ENCODE measurements around the gene CALM3. TPM values are rescaled to one million over a fixed set of nuclear protein-coding genes. Genes with fewer than 3 reads are reported as not detected.

CALM3 gene
- total RNA-seq, 1 donor from 2014 or later: 335 TPM

DNA sequence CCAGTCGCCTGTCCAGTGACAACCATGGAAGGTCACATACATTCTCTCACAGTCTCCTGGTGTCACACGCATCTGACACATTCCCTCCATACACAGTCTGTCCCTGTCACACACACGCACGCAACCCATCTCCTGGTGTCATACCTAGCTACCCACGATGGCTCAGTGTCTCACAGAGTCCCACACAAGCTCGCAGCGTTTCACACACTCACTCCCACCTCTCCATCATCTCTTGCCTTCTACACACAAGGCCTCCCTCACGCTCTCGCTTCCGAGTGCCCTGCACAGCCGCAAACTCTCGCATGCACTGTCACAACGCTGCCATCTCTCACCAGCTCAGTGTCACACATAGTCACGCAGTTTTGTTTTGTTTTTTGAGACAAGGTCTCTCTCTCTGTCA, 36.1 kb downstream of the CALM3 start:
- Mint-ChIP-seq H3K9me3 (no peaks in the 10 kb centered on the region), H3K27me3 (peaks cover 41% of the 10 kb centered on the region), H3K36me3 (no peaks in the 10 kb centered on the region), H3K4me1 (ENCODE audit: unreplicated experiment) (peaks cover 15% of the 10 kb centered on the region), H3K27ac (no peak overlapping the region), H3K4me3 (no peak overlapping the region)
- no peak for DNase-seq (ENCODE audit: extremely low spot score, unreplicated experiment)
- TF ChIP-seq, protein P1, sequence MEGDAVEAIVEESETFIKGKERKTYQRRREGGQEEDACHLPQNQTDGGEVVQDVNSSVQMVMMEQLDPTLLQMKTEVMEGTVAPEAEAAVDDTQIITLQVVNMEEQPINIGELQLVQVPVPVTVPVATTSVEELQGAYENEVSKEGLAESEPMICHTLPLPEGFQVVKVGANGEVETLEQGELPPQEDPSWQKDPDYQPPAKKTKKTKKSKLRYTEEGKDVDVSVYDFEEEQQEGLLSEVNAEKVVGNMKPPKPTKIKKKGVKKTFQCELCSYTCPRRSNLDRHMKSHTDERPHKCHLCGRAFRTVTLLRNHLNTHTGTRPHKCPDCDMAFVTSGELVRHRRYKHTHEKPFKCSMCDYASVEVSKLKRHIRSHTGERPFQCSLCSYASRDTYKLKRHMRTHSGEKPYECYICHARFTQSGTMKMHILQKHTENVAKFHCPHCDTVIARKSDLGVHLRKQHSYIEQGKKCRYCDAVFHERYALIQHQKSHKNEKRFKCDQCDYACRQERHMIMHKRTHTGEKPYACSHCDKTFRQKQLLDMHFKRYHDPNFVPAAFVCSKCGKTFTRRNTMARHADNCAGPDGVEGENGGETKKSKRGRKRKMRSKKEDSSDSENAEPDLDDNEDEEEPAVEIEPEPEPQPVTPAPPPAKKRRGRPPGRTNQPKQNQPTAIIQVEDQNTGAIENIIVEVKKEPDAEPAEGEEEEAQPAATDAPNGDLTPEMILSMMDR (conservative IDR thresholded peaks at IDR 0.05): no peak

DNA sequence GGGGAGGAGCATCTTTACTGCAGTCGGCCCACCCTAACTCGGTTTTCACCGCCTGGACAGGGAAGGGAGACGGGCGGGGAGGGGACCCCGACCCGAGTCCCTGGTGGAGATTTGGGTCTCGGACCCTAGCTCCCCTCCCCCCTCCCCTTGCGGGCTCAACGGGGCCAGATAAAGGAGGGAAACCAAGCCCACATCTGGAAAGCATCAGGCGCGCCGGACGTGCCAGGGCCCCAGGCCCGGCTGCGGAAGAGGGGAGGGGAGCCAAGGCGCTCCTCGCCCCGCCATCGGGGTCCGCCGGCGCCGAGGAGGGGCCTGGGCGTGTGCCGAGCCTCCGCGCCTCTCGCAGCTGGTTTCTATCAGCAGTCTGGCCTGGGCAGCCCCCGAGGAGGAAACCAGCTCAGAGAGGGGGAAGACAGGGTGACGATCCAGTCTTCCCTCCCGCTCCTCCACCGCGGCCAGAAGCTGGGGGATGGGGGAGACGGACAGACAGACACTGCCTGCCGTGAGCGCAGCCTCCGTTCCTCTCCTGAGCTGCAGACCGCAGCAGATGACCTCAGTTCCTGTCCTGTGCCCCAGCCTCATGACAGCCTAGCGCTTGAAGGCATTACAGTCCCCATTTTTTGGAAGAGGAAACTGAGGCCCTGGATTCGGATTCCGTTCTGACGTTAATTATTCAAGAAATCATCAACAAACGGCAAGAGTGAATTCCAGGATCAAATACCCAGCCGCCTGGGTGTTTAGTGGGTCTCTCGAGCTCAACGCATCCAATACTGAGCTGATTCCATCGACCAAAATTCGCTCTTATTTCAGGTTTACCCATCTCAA, 38.4 kb downstream of the CALM3 start:
- no peak overlapping the region for H3K4me3 Mint-ChIP-seq
- H3K9me3 Mint-ChIP-seq: no peaks in the 10 kb centered on the region
- H3K36me3 Mint-ChIP-seq: no peaks in the 10 kb centered on the region
- peaks cover 41% of the 10 kb centered on the region for H3K27me3 Mint-ChIP-seq
- H3K27ac Mint-ChIP-seq: no peak overlapping the region
- peak; percentile 88 for DNase-seq (ENCODE audit: extremely low spot score, unreplicated experiment)
- peaks cover 5% of the 10 kb centered on the region for H3K4me1 Mint-ChIP-seq (ENCODE audit: unreplicated experiment)
- TF ChIP-seq, protein P1 (conservative IDR thresholded peaks at IDR 0.05): no peak

DNA sequence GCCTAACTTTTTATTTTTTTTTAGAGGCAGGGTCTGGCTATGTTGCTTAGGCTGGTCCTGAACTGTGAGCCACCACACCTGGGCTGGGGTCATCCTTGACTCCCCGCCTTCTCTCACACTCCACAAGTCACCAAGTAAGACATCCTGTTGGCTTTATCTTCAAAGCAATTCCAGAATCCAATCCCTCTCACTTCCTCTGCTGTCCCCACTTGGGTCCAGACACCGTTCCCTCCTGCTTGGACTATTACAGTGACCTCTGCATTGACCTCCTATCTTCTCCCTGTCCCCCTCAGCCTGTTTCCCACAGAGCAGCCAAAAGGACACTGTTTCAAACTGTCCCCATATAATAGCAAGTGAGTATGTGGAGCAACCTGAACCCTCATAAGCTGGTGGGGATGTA, 39.5 kb downstream of the CALM3 start:
- H3K36me3 Mint-ChIP-seq: peaks cover 2% of the 10 kb centered on the region
- no peaks in the 10 kb centered on the region for H3K9me3 Mint-ChIP-seq
- DNase-seq (ENCODE audit: extremely low spot score, unreplicated experiment): no peak
- TF ChIP-seq, protein P1 (conservative IDR thresholded peaks at IDR 0.05): no peak
- H3K27ac Mint-ChIP-seq: no peak overlapping the region
- peak overlapping the region; percentile 78 for H3K4me3 Mint-ChIP-seq
- H3K27me3 Mint-ChIP-seq: peaks cover 45% of the 10 kb centered on the region
- H3K4me1 Mint-ChIP-seq (ENCODE audit: unreplicated experiment): peaks cover 5% of the 10 kb centered on the region

DNA sequence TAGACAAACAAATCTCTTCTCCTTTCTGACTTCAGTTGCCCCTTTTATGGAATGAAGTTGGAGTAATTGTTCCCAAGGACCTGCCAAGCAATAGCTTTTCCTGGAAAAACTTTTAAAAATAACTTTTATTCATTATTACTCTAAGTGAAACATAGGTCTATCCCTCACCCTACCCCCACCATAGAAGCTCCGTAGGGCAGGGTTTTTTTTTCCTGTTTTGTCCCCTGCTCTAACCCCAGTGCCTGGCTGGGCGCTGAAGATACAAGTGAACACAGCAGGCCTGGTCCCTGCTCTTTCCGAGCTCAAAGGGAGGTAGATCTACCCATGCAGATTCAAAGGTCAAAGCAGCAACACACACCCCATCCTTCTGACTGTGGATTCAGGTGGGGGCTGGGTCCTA, 43.6 kb downstream of the CALM3 start:
- Mint-ChIP-seq H3K4me3 (no peak overlapping the region), H3K4me1 (ENCODE audit: unreplicated experiment) (peaks cover 10% of the 10 kb centered on the region), H3K9me3 (no peaks in the 10 kb centered on the region), H3K36me3 (peaks cover 16% of the 10 kb centered on the region), H3K27me3 (peaks cover 69% of the 10 kb centered on the region), H3K27ac (no peak overlapping the region)
- TF ChIP-seq, protein P1 (conservative IDR thresholded peaks at IDR 0.05): no peak
- no peak for DNase-seq (ENCODE audit: extremely low spot score, unreplicated experiment)

DNA sequence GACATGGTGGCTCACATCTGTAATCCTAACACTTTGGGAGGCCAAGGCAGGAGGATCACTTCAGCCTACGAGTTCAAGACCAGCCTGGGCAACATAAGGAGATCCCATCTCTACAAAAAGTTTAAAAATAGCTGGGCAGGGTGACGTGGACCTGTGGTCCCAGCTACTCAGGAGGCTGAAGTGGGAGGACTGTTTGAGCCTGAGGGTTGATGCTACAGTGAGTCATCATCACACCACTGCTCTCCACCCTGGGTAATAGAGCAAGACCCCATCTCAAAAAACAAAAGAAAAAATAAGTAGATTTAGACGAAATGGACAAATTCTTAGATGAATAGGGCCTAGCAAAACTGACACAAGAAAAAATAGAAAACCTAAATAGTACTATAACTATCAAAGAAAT, 45.3 kb downstream of the CALM3 start:
- TF ChIP-seq, protein P1 (conservative IDR thresholded peaks at IDR 0.05): no peak
- no peak for DNase-seq (ENCODE audit: extremely low spot score, unreplicated experiment)
- no peak overlapping the region for H3K4me3 Mint-ChIP-seq
- H3K4me1 Mint-ChIP-seq (ENCODE audit: unreplicated experiment): peaks cover 10% of the 10 kb centered on the region
- H3K9me3 Mint-ChIP-seq: no peaks in the 10 kb centered on the region
- no peak overlapping the region for H3K27ac Mint-ChIP-seq
- H3K36me3 Mint-ChIP-seq: peaks cover 25% of the 10 kb centered on the region
- peaks cover 73% of the 10 kb centered on the region for H3K27me3 Mint-ChIP-seq

Data from type B pancreatic cell (in vitro differentiated cells).